SU-DHL-6 (cell line): ENCODE measurements around the gene PXMP4.
A peak's percentile ranks its signal among the peaks of the same experiment; 100 is the strongest.

Source experiments
- H2AFZ ChIP-seq: fragments of 200-600 bp; sonication (generic); 2 replicates; pipeline ENCODE4 v1.6.1; 2014; ENCODE audit warnings: low read depth, mild to moderate bottlenecking, moderate library complexity, mixed read lengths, antibody characterized with exemption, low read length; ENCODE audit not compliant: severe bottlenecking
- H3F3A ChIP-seq: fragments of 200-600 bp; shearing (Covaris generic); 2 replicates; pipeline ENCODE4 v1.6.0; 2016; ENCODE audit warnings: antibody characterized with exemption, mild to moderate bottlenecking; ENCODE audit not compliant: insufficient read depth
- H3K27ac ChIP-seq: fragments of 200-600 bp; sonication (generic); 2 replicates; pipeline ENCODE4 v1.5.1; 2016; ENCODE audit warnings: low read depth, mild to moderate bottlenecking, low read length, moderate library complexity, mixed read lengths
- H3K27me3 ChIP-seq: fragments of 200-600 bp; sonication (generic), shearing (Covaris generic); 2 replicates; pipeline ENCODE4 v1.6.0; 2014; ENCODE audit warnings: mild to moderate bottlenecking, low read length
- H3K36me3 ChIP-seq: fragments of 200-600 bp; sonication (generic); 2 replicates; pipeline ENCODE4 v1.6.1; 2014; ENCODE audit warnings: mild to moderate bottlenecking, low read length, mixed read lengths
- H3K4me2 ChIP-seq: fragments of 300-600, 200-600 bp; shearing (Covaris generic), sonication (generic); 2 replicates; pipeline ENCODE4 v1.6.0; 2014; ENCODE audit warnings: low read length, low read depth, mild to moderate bottlenecking; ENCODE audit not compliant: poor library complexity, severe bottlenecking
- H3K4me3 ChIP-seq: fragments of 200-600 bp; sonication (generic); 2 replicates; pipeline ENCODE4 v1.5.1; 2014; ENCODE audit warnings: antibody characterized with exemption, low read length, mild to moderate bottlenecking, mixed read lengths; ENCODE audit not compliant: insufficient read depth, poor library complexity, severe bottlenecking
- H3K79me2 ChIP-seq: fragments of 200-600 bp; sonication (generic); 2 replicates; pipeline ENCODE4 v1.6.1; 2014; ENCODE audit warnings: mild to moderate bottlenecking, low read length, moderate library complexity; ENCODE audit not compliant: insufficient read depth
- H3K9ac ChIP-seq: fragments of 200-600 bp; sonication (generic); 2 replicates; pipeline ENCODE4 v1.7.0; 2014; ENCODE audit warnings: mild to moderate bottlenecking, low read length
- H3K9me2 ChIP-seq: fragments of 200-600 bp; sonication (generic); replicated peaks from 2 replicates; pipeline ENCODE4 v1.6.1; 2014; ENCODE audit warnings: low read length; ENCODE audit not compliant: insufficient read depth
- H3K9me3 ChIP-seq: fragments of 200-600 bp; sonication (generic); 2 replicates; pipeline ENCODE4 v1.6.1; 2014; ENCODE audit warnings: low read length, mixed read lengths; ENCODE audit not compliant: insufficient read depth
- H4K20me1 ChIP-seq: fragments of 200-600 bp; sonication (generic); 2 replicates; pipeline ENCODE4 v1.6.1; 2014; ENCODE audit warnings: low read depth, mild to moderate bottlenecking, antibody characterized with exemption, low read length, moderate library complexity, mixed read lengths
- CTCF ChIP-seq: fragments of 200-600 bp; sonication (generic); IDR thresholded peaks from one replicate; pipeline ENCODE4 v1.5.1; 2017; ENCODE audit warnings: antibody characterized with exemption, mild to moderate bottlenecking, low read length, moderate library complexity; ENCODE audit not compliant: insufficient read depth, poor library complexity, severe bottlenecking
- EZH2phosphoT487 ChIP-seq: fragments of 200-600 bp; sonication (generic), shearing (Covaris generic); conservative IDR thresholded peaks from 2 replicates; pipeline ENCODE4 v1.6.1; 2018; ENCODE audit warnings: mild to moderate bottlenecking, antibody characterized with exemption, low read length, moderate library complexity, mixed read lengths

PXMP4 gene

GRCh38 chr20:33673410-33674293, 46.5 kb downstream of the PXMP4 start:
- H3K9ac ChIP-seq: peak overlapping the region; percentile 86
- 0 out of 2 replicates have a peak, but pooled peaks cover 10% of the 10 kb centered on the region for H3K36me3 ChIP-seq
- H3K79me2 ChIP-seq: peaks cover 31% of the 10 kb centered on the region
- H3K4me2 ChIP-seq: peak overlapping the region; percentile 99
- peak overlapping the region; percentile 78 for H3K27ac ChIP-seq
- H3K27me3 ChIP-seq: no peaks in the 10 kb centered on the region
- no peaks in the 10 kb centered on the region for H4K20me1 ChIP-seq
- TF ChIP-seq EZH2phosphoT487 (no peak), CTCF (no peak)
- no peak overlapping the region for H2AFZ ChIP-seq
- no peaks in the 10 kb centered on the region for H3K9me3 ChIP-seq
- no peaks in the 10 kb centered on the region for H3K9me2 ChIP-seq
- H3F3A ChIP-seq: peaks cover 37% of the 10 kb centered on the region
- H3K4me3 ChIP-seq: peak overlapping the region; percentile 93

GRCh38 chr20:33673114-33673409, 47.0 kb downstream of the PXMP4 start:
- peaks cover 37% of the 10 kb centered on the region for H3K79me2 ChIP-seq
- peak overlapping the region; percentile 99 for H3K4me2 ChIP-seq
- H2AFZ ChIP-seq: no peak overlapping the region
- H3K4me3 ChIP-seq: peak overlapping the region; percentile 93
- no peaks in the 10 kb centered on the region for H3K9me3 ChIP-seq
- TF ChIP-seq CTCF (no peak), EZH2phosphoT487 (no peak)
- H4K20me1 ChIP-seq: no peaks in the 10 kb centered on the region
- no peaks in the 10 kb centered on the region for H3K27me3 ChIP-seq
- H3K9ac ChIP-seq: peak overlapping the region; percentile 86
- no peaks in the 10 kb centered on the region for H3K9me2 ChIP-seq
- 0 out of 2 replicates have a peak, but pooled peaks cover 9% of the 10 kb centered on the region for H3K36me3 ChIP-seq
- peak overlapping the region; percentile 78 for H3K27ac ChIP-seq
- H3F3A ChIP-seq: peaks cover 43% of the 10 kb centered on the region

- Histone ChIP-seq H3K27ac (peak overlapping the region; percentile 78), H2AFZ (no peak overlapping the region), H3K4me2 (peak overlapping the region; percentile 99), H3K79me2 (peaks cover 38% of the 10 kb centered on the region), H3K4me3 (peak overlapping the region; percentile 93), H4K20me1 (no peaks in the 10 kb centered on the region), H3K9ac (peak overlapping the region; percentile 86), H3K9me2 (no peaks in the 10 kb centered on the region), H3K27me3 (no peaks in the 10 kb centered on the region), H3K9me3 (no peaks in the 10 kb centered on the region), H3K36me3 (0 out of 2 replicates have a peak, but pooled peaks cover 5% of the 10 kb centered on the region), H3F3A (peaks cover 44% of the 10 kb centered on the region)
- TF ChIP-seq CTCF (no peak), EZH2phosphoT487 (no peak)
Measured at GRCh38 chr20:33672426-33673113, 47.5 kb downstream of the PXMP4 start.
